Neural cell (in vitro differentiated cells): Measurements from ENCODE around the gene TMOD3. TPM values are rescaled to one million over a fixed set of nuclear protein-coding genes. Genes with fewer than 3 reads are reported as not detected.

ENCODE experiments used
- H2AFZ ChIP-seq: fragments of 200-600, 300-800 bp; sonication (generic), shearing (Covaris generic); 2 replicates; pipeline ENCODE4 v1.6.0; 2014; ENCODE audit warnings: low read depth, mild to moderate bottlenecking, antibody characterized with exemption, low read length, moderate library complexity
- H3F3A ChIP-seq: fragments of 200-600 bp; shearing (Covaris generic); 2 replicates; pipeline ENCODE4 v1.6.1; 2016; ENCODE audit warnings: mild to moderate bottlenecking, moderate library complexity, mixed read lengths, antibody characterized with exemption, low read length; ENCODE audit not compliant: insufficient read depth, poor library complexity, severe bottlenecking
- H3K27ac ChIP-seq: fragments of 200-600, 300-800 bp; sonication (generic), shearing (Covaris generic); 2 replicates; pipeline ENCODE4 v1.5.1; 2014; ENCODE audit warnings: mild to moderate bottlenecking, low read length, moderate library complexity
- H3K27me3 ChIP-seq: fragments of 300-800, 200-600 bp; sonication (generic), shearing (Covaris generic); 2 replicates; pipeline ENCODE4 v1.6.0; 2014; ENCODE audit warnings: mild to moderate bottlenecking, low read depth, low read length, moderate library complexity; ENCODE audit not compliant: insufficient read depth
- H3K36me3 ChIP-seq: fragments of 300-800, 200-600 bp; sonication (generic), shearing (Covaris generic); 2 replicates; pipeline ENCODE4 v1.5.1; 2014; ENCODE audit warnings: mild to moderate bottlenecking, antibody characterized with exemption, low read length, moderate library complexity; ENCODE audit not compliant: insufficient read depth
- H3K4me2 ChIP-seq: fragments of 300-800, 200-600 bp; sonication (generic), shearing (Covaris generic); 2 replicates; pipeline ENCODE4 v1.6.0; 2014; ENCODE audit warnings: mild to moderate bottlenecking, low read length
- H3K4me3 ChIP-seq: fragments of 300-800, 200-600 bp; sonication (generic), shearing (Covaris generic); 2 replicates; pipeline ENCODE4 v1.5.1; 2014; ENCODE audit warnings: mild to moderate bottlenecking, low read length, moderate library complexity
- H3K79me2 ChIP-seq: fragments of 200-600 bp; shearing (Covaris generic); replicated peaks from 2 replicates; pipeline ENCODE4 v1.6.0; 2014; ENCODE audit warnings: mild to moderate bottlenecking, low read length, moderate library complexity; ENCODE audit not compliant: insufficient read depth
- H3K9ac ChIP-seq: fragments of 300-800, 200-600 bp; sonication (generic), shearing (Covaris generic); 2 replicates; pipeline ENCODE4 v1.6.1; 2016; ENCODE audit warnings: mild to moderate bottlenecking, low read length, mixed read lengths
- H3K9me2 ChIP-seq: fragments of 200-600 bp; shearing (Covaris generic); 2 replicates; pipeline ENCODE4 v1.6.1; 2016; ENCODE audit warnings: mild to moderate bottlenecking, low read length, mixed read lengths; ENCODE audit not compliant: insufficient read depth
- H3K9me3 ChIP-seq: fragments of 200-600, 300-800 bp; sonication (generic), shearing (Covaris generic); 2 replicates; pipeline ENCODE4 v1.6.1; 2016; ENCODE audit warnings: mild to moderate bottlenecking, mixed run types, low read length, moderate library complexity, mixed read lengths
- H4K20me1 ChIP-seq: fragments of 200-600 bp; shearing (Covaris generic); 2 replicates; pipeline ENCODE4 v1.6.1; 2016; ENCODE audit warnings: mild to moderate bottlenecking, mixed run types; ENCODE audit not compliant: insufficient read depth
- EP300 ChIP-seq: fragments of 450-650 bp; conservative IDR thresholded peaks from 2 replicates; pipeline ENCODE4 v1.6.1; 2014; ENCODE audit warnings: antibody characterized with exemption, mild to moderate bottlenecking, moderate library complexity; ENCODE audit not compliant: poor library complexity, severe bottlenecking
- EZH2 ChIP-seq: fragments of 200-600, 300-800 bp; shearing (Covaris generic), sonication (generic); IDR thresholded peaks from 2 replicates; pipeline ENCODE4 v1.6.1; 2014; ENCODE audit warnings: antibody characterized with exemption, low read length, borderline replicate concordance, mild to moderate bottlenecking; ENCODE audit not compliant: insufficient read depth, poor library complexity, severe bottlenecking
- MXI1 ChIP-seq: fragments of 450-650 bp; conservative IDR thresholded peaks from 2 replicates; pipeline ENCODE4 v1.6.1; 2014; ENCODE audit warnings: antibody characterized with exemption, mild to moderate bottlenecking; ENCODE audit not compliant: poor library complexity, severe bottlenecking
- POLR2AphosphoS5 ChIP-seq: IDR thresholded peaks from 2 replicates; pipeline ENCODE4 v1.6.1; 2012
- RAD21 ChIP-seq: fragments of 450-650 bp; conservative IDR thresholded peaks from 2 replicates; pipeline ENCODE4 v1.6.1; 2014; ENCODE audit warnings: antibody characterized with exemption, mild to moderate bottlenecking, moderate library complexity
- SMC3 ChIP-seq: fragments of 450-650 bp; conservative IDR thresholded peaks from 2 replicates; pipeline ENCODE4 v1.6.1; 2014; ENCODE audit warnings: antibody characterized with exemption, mild to moderate bottlenecking, moderate library complexity; ENCODE audit not compliant: poor library complexity
- TAF1 ChIP-seq: IDR thresholded peaks from 2 replicates; pipeline ENCODE4 v1.6.1; 2012; ENCODE audit warnings: low read depth
- polyA plus RNA-seq: library from polyadenylated mRNA; depleted of rRNA; stranded (reverse); fragments of >200 nt; gene quantifications from 2 replicates; pipeline ENCODE4 v1.2.3, GENCODE V29; 2014
- TF ChIP-seq, protein P1 (sequence below): IDR thresholded peaks from 2 replicates; pipeline ENCODE4 v1.6.1; 2012; ENCODE audit warnings: borderline replicate concordance
- TF ChIP-seq, protein P2 (sequence below): fragments of 450-650 bp; IDR thresholded peaks from 2 replicates; pipeline ENCODE4 v1.5.1; 2014; ENCODE audit warnings: antibody characterized with exemption, mild to moderate bottlenecking, moderate library complexity; ENCODE audit not compliant: poor library complexity, severe bottlenecking

TMOD3 gene
- polyA plus RNA-seq, 1 donor from 2014 or later: 12.6 TPM

DNA sequence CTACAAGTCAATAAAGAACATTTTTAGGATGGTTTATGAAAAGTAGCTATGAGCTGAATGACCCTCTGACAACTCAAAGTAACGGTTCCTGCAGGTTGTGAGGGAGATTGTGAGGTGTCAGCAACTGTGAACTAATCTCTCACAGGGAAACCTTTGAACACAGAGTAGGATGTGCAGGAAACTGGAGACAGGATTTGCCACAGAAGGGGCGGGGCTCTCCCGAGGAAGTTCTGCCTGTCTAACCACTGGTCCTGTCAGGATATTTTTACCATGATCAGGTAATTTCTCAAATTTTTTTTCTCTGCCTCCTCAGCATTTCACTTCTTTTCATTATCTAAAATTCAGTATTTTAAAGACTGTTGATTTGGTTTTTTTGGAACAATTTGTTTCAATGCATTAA lies 108.8 kb downstream of the TMOD3 start:
- Histone ChIP-seq H2AFZ (no peak overlapping the region), H3F3A (no peaks in the 10 kb centered on the region), H3K9ac (no peak overlapping the region), H3K79me2 (no peaks in the 10 kb centered on the region), H4K20me1 (no peaks in the 10 kb centered on the region), H3K36me3 (peaks cover 5% of the 10 kb centered on the region), H3K27ac (no peak overlapping the region), H3K4me2 (no peak overlapping the region), H3K9me2 (no peaks in the 10 kb centered on the region), H3K27me3 (no peaks in the 10 kb centered on the region), H3K9me3 (no peaks in the 10 kb centered on the region), H3K4me3 (no peak overlapping the region)
- TF ChIP-seq EP300 (no peak), EZH2 (no peak), POLR2AphosphoS5 (no peak), SMC3 (no peak), MXI1 (no peak), TAF1 (no peak), RAD21 (no peak)
- TF ChIP-seq, protein P1, sequence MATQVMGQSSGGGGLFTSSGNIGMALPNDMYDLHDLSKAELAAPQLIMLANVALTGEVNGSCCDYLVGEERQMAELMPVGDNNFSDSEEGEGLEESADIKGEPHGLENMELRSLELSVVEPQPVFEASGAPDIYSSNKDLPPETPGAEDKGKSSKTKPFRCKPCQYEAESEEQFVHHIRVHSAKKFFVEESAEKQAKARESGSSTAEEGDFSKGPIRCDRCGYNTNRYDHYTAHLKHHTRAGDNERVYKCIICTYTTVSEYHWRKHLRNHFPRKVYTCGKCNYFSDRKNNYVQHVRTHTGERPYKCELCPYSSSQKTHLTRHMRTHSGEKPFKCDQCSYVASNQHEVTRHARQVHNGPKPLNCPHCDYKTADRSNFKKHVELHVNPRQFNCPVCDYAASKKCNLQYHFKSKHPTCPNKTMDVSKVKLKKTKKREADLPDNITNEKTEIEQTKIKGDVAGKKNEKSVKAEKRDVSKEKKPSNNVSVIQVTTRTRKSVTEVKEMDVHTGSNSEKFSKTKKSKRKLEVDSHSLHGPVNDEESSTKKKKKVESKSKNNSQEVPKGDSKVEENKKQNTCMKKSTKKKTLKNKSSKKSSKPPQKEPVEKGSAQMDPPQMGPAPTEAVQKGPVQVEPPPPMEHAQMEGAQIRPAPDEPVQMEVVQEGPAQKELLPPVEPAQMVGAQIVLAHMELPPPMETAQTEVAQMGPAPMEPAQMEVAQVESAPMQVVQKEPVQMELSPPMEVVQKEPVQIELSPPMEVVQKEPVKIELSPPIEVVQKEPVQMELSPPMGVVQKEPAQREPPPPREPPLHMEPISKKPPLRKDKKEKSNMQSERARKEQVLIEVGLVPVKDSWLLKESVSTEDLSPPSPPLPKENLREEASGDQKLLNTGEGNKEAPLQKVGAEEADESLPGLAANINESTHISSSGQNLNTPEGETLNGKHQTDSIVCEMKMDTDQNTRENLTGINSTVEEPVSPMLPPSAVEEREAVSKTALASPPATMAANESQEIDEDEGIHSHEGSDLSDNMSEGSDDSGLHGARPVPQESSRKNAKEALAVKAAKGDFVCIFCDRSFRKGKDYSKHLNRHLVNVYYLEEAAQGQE: no peak
- TF ChIP-seq, protein P2, sequence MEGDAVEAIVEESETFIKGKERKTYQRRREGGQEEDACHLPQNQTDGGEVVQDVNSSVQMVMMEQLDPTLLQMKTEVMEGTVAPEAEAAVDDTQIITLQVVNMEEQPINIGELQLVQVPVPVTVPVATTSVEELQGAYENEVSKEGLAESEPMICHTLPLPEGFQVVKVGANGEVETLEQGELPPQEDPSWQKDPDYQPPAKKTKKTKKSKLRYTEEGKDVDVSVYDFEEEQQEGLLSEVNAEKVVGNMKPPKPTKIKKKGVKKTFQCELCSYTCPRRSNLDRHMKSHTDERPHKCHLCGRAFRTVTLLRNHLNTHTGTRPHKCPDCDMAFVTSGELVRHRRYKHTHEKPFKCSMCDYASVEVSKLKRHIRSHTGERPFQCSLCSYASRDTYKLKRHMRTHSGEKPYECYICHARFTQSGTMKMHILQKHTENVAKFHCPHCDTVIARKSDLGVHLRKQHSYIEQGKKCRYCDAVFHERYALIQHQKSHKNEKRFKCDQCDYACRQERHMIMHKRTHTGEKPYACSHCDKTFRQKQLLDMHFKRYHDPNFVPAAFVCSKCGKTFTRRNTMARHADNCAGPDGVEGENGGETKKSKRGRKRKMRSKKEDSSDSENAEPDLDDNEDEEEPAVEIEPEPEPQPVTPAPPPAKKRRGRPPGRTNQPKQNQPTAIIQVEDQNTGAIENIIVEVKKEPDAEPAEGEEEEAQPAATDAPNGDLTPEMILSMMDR: no peak

DNA sequence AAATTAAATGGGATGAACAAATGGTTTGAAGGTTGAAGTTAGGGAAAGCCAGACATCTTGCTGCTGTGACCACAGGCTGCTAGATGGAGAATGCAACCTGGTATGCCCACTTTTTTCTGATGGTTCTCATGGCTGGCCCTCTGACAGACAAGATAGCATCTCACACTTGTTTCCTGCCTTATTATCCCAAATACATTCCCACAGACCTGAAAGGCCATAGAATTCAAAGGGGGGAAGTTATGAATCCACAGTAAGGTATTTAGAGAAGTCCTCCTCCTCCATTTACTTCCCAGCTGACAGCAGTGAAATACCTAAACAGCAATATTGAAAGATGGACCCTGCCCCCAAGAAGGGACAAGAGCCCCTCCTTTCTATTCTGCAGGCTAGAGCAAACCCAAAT lies 109.8 kb downstream of the TMOD3 start:
- Histone ChIP-seq H3K79me2 (no peaks in the 10 kb centered on the region), H3F3A (no peaks in the 10 kb centered on the region), H3K9ac (no peak overlapping the region), H3K4me2 (no peak overlapping the region), H3K27me3 (no peaks in the 10 kb centered on the region), H2AFZ (no peak overlapping the region), H3K4me3 (no peak overlapping the region), H3K9me2 (no peaks in the 10 kb centered on the region), H3K9me3 (no peaks in the 10 kb centered on the region), H4K20me1 (no peaks in the 10 kb centered on the region), H3K36me3 (peaks cover 5% of the 10 kb centered on the region), H3K27ac (no peak overlapping the region)
- TF ChIP-seq, protein P1: no peak
- TF ChIP-seq EP300: no peak
- no peak for TF ChIP-seq MXI1
- no peak for TF ChIP-seq RAD21
- TF ChIP-seq, protein P2: no peak
- no peak for TF ChIP-seq TAF1
